ENCODE results near the gene GCHFR.

GCHFR gene

GRCh38 chr15:40756938-40757337 is 6.9 kb upstream of the GCHFR start (continued):
- TF ChIP-seq ZNF114 (tag by site-specific recombination; IDR thresholded peaks at IDR 0.05) = no peak
- 0 out of 2 replicates have a peak, but pooled peaks have one; percentile 65 for TF ChIP-seq ZBTB17 (tag by site-specific recombination; IDR thresholded peaks at IDR 0.05)
- TF ChIP-seq ZNF157 (tag by site-specific recombination; IDR thresholded peaks at IDR 0.05) = no peak
- TF ChIP-seq PRDM6 (tag by site-specific recombination; IDR thresholded peaks at IDR 0.05) = peak; percentile 76
- no peak; the same call in 1 of the 2 replicates for TF ChIP-seq ZNF366 (tag by site-specific recombination; conservative IDR thresholded peaks at IDR 0.05)
- no peak for TF ChIP-seq ZNF324 (tag by site-specific recombination; IDR thresholded peaks at IDR 0.05)
- TF ChIP-seq ZNF175 (tag by site-specific recombination; IDR thresholded peaks at IDR 0.05) = no peak
- TF ChIP-seq ZNF530 (tag by site-specific recombination; IDR thresholded peaks at IDR 0.05; ENCODE audit: low read depth) = no peak
- TF ChIP-seq ZXDB (tag by site-specific recombination; IDR thresholded peaks at IDR 0.05) = no peak
- TF ChIP-seq ZNF768 (tag by site-specific recombination; IDR thresholded peaks at IDR 0.05) = no peak
- no peak for TF ChIP-seq PBX3 (CRISPR knock-in tag; IDR thresholded peaks at IDR 0.05)
- TF ChIP-seq ZNF221 (tag by site-specific recombination; IDR thresholded peaks at IDR 0.05; ENCODE audit: borderline replicate concordance) = no peak
- TF ChIP-seq MZF1 (tag by site-specific recombination; IDR thresholded peaks at IDR 0.05; ENCODE audit: borderline replicate concordance) = no peak
- no peak for TF ChIP-seq ZNF830 (tag by site-specific recombination; IDR thresholded peaks at IDR 0.05; ENCODE audit: low read depth)
- TF ChIP-seq PRDM1 (tag by site-specific recombination; IDR thresholded peaks at IDR 0.05) = no peak

- ChIA-PET CTCF (no interaction called here), POLR2A (no interaction called here)
- no peak for TF ChIP-seq ZNF184 (tag by site-specific recombination; IDR thresholded peaks at IDR 0.05)
- TF ChIP-seq KLF1 (tag by site-specific recombination; IDR thresholded peaks at IDR 0.05) = no peak
- no peak for TF ChIP-seq ZNF670 (tag by site-specific recombination; IDR thresholded peaks at IDR 0.05; ENCODE audit: low read depth)
- no peak for TF ChIP-seq ZFP41 (tag by site-specific recombination; IDR thresholded peaks at IDR 0.05; ENCODE audit: borderline replicate concordance)
- TF ChIP-seq ZNF292 (tag by site-specific recombination; IDR thresholded peaks at IDR 0.05; ENCODE audit: borderline replicate concordance, low read depth) = no peak
- no peak for TF ChIP-seq ZBTB26 (tag by site-specific recombination; optimal IDR thresholded peaks at IDR 0.05)
- no peak for TF ChIP-seq ZNF157 (tag by site-specific recombination; IDR thresholded peaks at IDR 0.05)
- no peaks in the 10 kb centered on the region for H3K9me3 ChIP-seq (ENCODE audit: control insufficient read depth, insufficient read depth, low read depth, low read length)
- H3K27ac ChIP-seq (ENCODE audit: extremely low read depth, low read depth, low read length) = no peak overlapping the region
- H3K4me1 ChIP-seq (ENCODE audit: control insufficient read depth, insufficient read depth, low read length) = peaks cover 3% of the 10 kb centered on the region; the same call in 1 of the 2 replicates
- no peak overlapping the region for H3K4me3 ChIP-seq (ENCODE audit: low read depth, low read length)
- no peaks in the 10 kb centered on the region for H3K36me3 ChIP-seq (ENCODE audit: control insufficient read depth in 2 of 2, insufficient read depth in 1 of 2, low read length in 2 of 2)
These were observed 3.9 kb upstream of the GCHFR start for GRCh38 chr15:40759961-40760360.

Measured in HEK293 (cell line).